HAP-1 (cell line): Measurements from ENCODE around the gene ITPK1.

Source experiments
- DNase-seq, 2 experiments: peaks; one replicate each; pipeline ENCODE4 v3.0.0-alpha.2; 2016 to 2020; ENCODE audit warnings: low spot score in 2 of 2
- H3K27me3 ChIP-seq: fragments of 250-450 bp; sonication (Bioruptor Pico); 2 replicates; pipeline ENCODE4 v1.5.1; 2020; ENCODE audit warnings: low read depth, mild to moderate bottlenecking, moderate library complexity
- H3K36me3 ChIP-seq: fragments of 250-450 bp; sonication (Bioruptor Pico); replicated peaks from 2 replicates; pipeline ENCODE4 v1.5.1; 2020; ENCODE audit warnings: mild to moderate bottlenecking
- H3K4me1 ChIP-seq: fragments of 250-450 bp; sonication (Bioruptor Pico); 2 replicates; pipeline ENCODE4 v1.5.1; 2020; ENCODE audit warnings: mild to moderate bottlenecking
- H3K4me3 ChIP-seq: fragments of 250-450 bp; sonication (Bioruptor Pico); 2 replicates; pipeline ENCODE4 v1.5.1; 2020; ENCODE audit warnings: mild to moderate bottlenecking, moderate library complexity
- H3K9me3 ChIP-seq: fragments of 250-450 bp; sonication (Bioruptor Pico); 2 replicates; pipeline ENCODE4 v1.5.1; 2020; ENCODE audit warnings: mild to moderate bottlenecking, moderate library complexity
- in situ Hi-C: fragments of 300-500 bp; cut with MboI; formaldehyde crosslinking; loops from 3 replicates; pipeline ENCODE4 v1.14.3; 2020; ENCODE audit warnings: low sequenced_read_pairs, inconsistent platforms, mixed read lengths

Gene ITPK1

GRCh38 chr14:92926180-92926845, 189.4 kb downstream of the ITPK1 start:
- no peaks in the 10 kb centered on the region for H3K27me3 ChIP-seq
- no peak overlapping the region for H3K4me3 ChIP-seq
- no peaks in the 10 kb centered on the region for H3K9me3 ChIP-seq
- no peaks in the 10 kb centered on the region for H3K4me1 ChIP-seq
- in situ Hi-C loops: no loop called here
- no peak for DNase-seq
- no peaks in the 10 kb centered on the region for H3K36me3 ChIP-seq

- H3K4me3 ChIP-seq: no peak overlapping the region
- H3K27me3 ChIP-seq: no peaks in the 10 kb centered on the region
- no peaks in the 10 kb centered on the region for H3K36me3 ChIP-seq
- in situ Hi-C loops: no loop called here
- no peaks in the 10 kb centered on the region for H3K4me1 ChIP-seq
- no peaks in the 10 kb centered on the region for H3K9me3 ChIP-seq
- DNase-seq: no peak
Observed at GRCh38 chr14:92925446-92925845, 190.3 kb downstream of the ITPK1 start.

- no peak overlapping the region for H3K4me3 ChIP-seq
- no peak for DNase-seq
Observed at GRCh38 chr14:92924247-92924646, 191.5 kb downstream of the ITPK1 start.

DNA sequence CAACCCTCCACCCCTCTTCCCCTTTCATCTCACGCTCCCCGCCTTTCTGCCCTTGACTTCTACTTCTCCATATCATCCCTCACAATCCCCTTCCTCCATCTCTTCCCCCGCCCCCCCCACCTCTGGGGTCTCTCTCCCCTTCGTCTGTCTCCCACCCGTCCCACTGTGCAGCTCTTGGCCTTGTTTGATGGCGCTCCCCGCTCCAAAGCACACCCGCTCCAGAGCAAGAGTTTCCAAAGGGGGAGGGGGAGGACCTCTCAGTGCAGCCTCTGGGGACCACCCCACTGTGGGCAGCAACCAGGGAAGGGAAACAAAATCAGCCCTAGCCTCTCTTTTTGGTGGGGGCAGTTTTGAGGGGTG, 192.0 kb downstream of the ITPK1 start:
- H3K36me3 ChIP-seq: no peaks in the 10 kb centered on the region
- no peak for DNase-seq
- H3K27me3 ChIP-seq: no peaks in the 10 kb centered on the region
- H3K4me3 ChIP-seq: no peak overlapping the region
- in situ Hi-C loops: no loop called here
- no peaks in the 10 kb centered on the region for H3K9me3 ChIP-seq
- no peaks in the 10 kb centered on the region for H3K4me1 ChIP-seq

More at GRCh38 chr14:92924247-92924646, 191.5 kb downstream of the ITPK1 start:
- Histone ChIP-seq H3K36me3 (no peaks in the 10 kb centered on the region), H3K4me1 (no peaks in the 10 kb centered on the region), H3K27me3 (no peaks in the 10 kb centered on the region), H3K9me3 (no peaks in the 10 kb centered on the region)
- in situ Hi-C loops: no loop called here

- peak; percentile 35 to 83 for DNase-seq
- Histone ChIP-seq H3K36me3 (no peaks in the 10 kb centered on the region), H3K4me1 (no peaks in the 10 kb centered on the region), H3K9me3 (no peaks in the 10 kb centered on the region), H3K27me3 (no peaks in the 10 kb centered on the region), H3K4me3 (no peak within 1 kb of the TSS)
- in situ Hi-C loops: no loop called here
Observed at GRCh38 chr14:92922883-92923743, 192.6 kb downstream of the ITPK1 start, which contains the start of gene CHGA. TSS of gene CHGA (plus strand) at chr14:92923150. CDS start at chr14:92923360, 210 bp downstream.

- no peaks in the 10 kb centered on the region for H3K36me3 ChIP-seq
- in situ Hi-C loops: no loop called here
- H3K4me3 ChIP-seq: no peak overlapping the region
- DNase-seq: no peak
- H3K27me3 ChIP-seq: no peaks in the 10 kb centered on the region
- no peaks in the 10 kb centered on the region for H3K9me3 ChIP-seq
- no peaks in the 10 kb centered on the region for H3K4me1 ChIP-seq
Observed at GRCh38 chr14:92922155-92922735, 193.5 kb downstream of the ITPK1 start.

DNA sequence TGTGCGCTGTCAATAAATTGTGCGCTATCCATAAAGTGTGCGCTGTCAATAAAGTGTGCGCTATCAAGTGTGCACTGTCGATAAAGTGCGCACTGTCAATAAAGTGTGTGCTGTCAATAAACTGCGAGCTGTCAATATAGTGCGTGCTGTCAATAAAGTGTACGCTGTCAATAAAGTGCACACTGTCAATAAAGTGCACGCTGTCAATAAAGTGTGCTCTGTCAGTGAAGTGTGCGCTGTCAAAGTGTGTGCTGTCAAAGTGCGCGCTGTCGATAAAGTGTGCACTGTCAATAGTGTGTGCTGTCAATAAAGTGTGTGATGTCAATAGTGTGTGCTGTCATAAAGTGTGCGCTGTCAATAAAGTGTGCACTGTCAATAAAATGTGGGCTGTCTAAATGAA, 195.7 kb downstream of the ITPK1 start:
- Histone ChIP-seq H3K4me3 (no peak overlapping the region), H3K9me3 (no peaks in the 10 kb centered on the region), H3K36me3 (no peaks in the 10 kb centered on the region), H3K4me1 (no peaks in the 10 kb centered on the region), H3K27me3 (no peaks in the 10 kb centered on the region)
- DNase-seq: no peak
- in situ Hi-C loops: no loop called here

GRCh38 chr14:92917956-92918355, 197.8 kb downstream of the ITPK1 start:
- no peaks in the 10 kb centered on the region for H3K27me3 ChIP-seq

GRCh38 chr14:92917041-92917940, 198.4 kb downstream of the ITPK1 start:
- in situ Hi-C loops: no loop called here
- Histone ChIP-seq H3K4me3 (no peak overlapping the region), H3K36me3 (no peaks in the 10 kb centered on the region), H3K9me3 (no peaks in the 10 kb centered on the region), H3K4me1 (no peaks in the 10 kb centered on the region), H3K27me3 (no peaks in the 10 kb centered on the region)
- no peak for DNase-seq

More at GRCh38 chr14:92917956-92918355, 197.8 kb downstream of the ITPK1 start:
- in situ Hi-C loops: no loop called here
- Histone ChIP-seq H3K36me3 (no peaks in the 10 kb centered on the region), H3K9me3 (no peaks in the 10 kb centered on the region), H3K4me1 (no peaks in the 10 kb centered on the region), H3K4me3 (no peak overlapping the region)
- DNase-seq: no peak

DNA sequence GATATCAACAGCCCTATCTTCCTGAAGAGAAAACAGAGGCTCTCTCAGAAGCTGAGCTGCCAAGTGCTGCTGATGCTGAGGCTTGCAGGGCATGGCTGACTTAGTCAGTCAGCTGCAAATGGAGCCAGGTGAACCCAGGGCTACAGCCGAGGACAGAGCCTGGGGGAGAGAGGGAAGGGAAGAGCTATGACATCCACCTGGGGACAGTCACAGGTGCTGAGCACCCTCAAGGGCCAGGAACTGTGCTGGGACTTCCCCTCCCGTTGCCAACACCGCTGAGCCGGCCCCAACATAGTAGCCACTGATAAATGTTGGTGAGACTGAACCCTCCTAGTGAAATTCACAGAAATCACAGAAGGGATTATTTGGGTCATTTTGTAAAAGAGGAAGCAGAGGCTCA, 199.5 kb downstream of the ITPK1 start:
- DNase-seq: no peak
- H3K9me3 ChIP-seq: no peaks in the 10 kb centered on the region
- H3K4me1 ChIP-seq: no peaks in the 10 kb centered on the region
- in situ Hi-C loops: no loop called here
- H3K27me3 ChIP-seq: no peaks in the 10 kb centered on the region
- H3K4me3 ChIP-seq: no peak overlapping the region
- H3K36me3 ChIP-seq: no peaks in the 10 kb centered on the region

DNA sequence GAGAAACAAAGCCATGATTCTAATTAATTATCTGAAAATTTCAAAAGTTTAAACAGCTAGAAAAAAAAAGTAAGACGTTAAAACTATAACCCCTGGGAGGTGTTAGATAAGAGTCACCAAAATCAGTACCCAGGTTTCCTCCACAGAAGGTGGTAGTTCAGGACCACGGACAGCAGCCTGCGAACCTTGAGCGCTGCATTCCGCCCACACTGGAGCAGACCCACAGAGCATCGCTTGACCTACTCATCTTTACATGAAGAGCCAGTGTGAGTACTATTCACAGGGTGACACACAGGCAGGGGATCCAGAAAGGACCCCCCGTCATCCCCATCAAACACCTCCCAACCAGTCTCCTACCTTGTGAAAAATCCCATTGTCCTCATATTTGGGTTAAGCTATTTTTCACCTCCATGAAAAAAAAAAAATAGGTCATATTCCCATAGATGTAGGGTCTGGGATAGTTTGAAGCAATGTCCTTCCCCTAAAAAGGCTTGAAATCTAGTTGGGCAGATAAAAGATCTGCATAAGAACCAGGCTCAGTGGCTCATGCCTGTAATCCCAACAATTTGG, 201.6 kb downstream of the ITPK1 start:
- no peaks in the 10 kb centered on the region for H3K27me3 ChIP-seq

GRCh38 chr14:92907316-92907911, 208.3 kb downstream of the ITPK1 start:
- Histone ChIP-seq H3K9me3 (no peaks in the 10 kb centered on the region), H3K4me1 (no peaks in the 10 kb centered on the region), H3K4me3 (no peak overlapping the region), H3K36me3 (no peaks in the 10 kb centered on the region), H3K27me3 (no peaks in the 10 kb centered on the region)
- in situ Hi-C loops: no loop called here
- no peak for DNase-seq

More for the DNA sequence above, 201.6 kb downstream of the ITPK1 start:
- Histone ChIP-seq H3K4me3 (no peak overlapping the region), H3K36me3 (no peaks in the 10 kb centered on the region), H3K9me3 (no peaks in the 10 kb centered on the region), H3K4me1 (no peaks in the 10 kb centered on the region)
- in situ Hi-C loops: no loop called here
- DNase-seq: peak; percentile 21 to 75

- no peaks in the 10 kb centered on the region for H3K27me3 ChIP-seq
- in situ Hi-C loops: no loop called here
- DNase-seq: no peak
Observed at GRCh38 chr14:92906823-92907222, 208.9 kb downstream of the ITPK1 start.

More at GRCh38 chr14:92906823-92907222, 208.9 kb downstream of the ITPK1 start:
- Histone ChIP-seq H3K36me3 (no peaks in the 10 kb centered on the region), H3K4me1 (no peaks in the 10 kb centered on the region), H3K9me3 (no peaks in the 10 kb centered on the region), H3K4me3 (no peak overlapping the region)
